ENCODE results near the gene GUCA1A. TPM values are rescaled to one million over a fixed set of nuclear protein-coding genes. Genes with fewer than 3 reads are reported as not detected.
"Not testable (repeated sequence)": the region's sequence is repeated elsewhere in the genome, so short reads cannot be mapped to it uniquely, and the experiment has no call there.

Gene GUCA1A
- polyA plus RNA-seq, 3 donors = 0.24 TPM; not detected in 2

- peak; percentile 57 for DNase-seq
Measured at GRCh38 chr6:42142118-42142835, 30.9 kb upstream of the GUCA1A start, which contains the start of gene C6orf132. Gene C6orf132 (minus strand): TSS chr6:42142620. CDS start chr6:42142444, 176 bp downstream.

- DNase-seq = no peak
Measured at GRCh38 chr6:42147138-42147562, 26.0 kb upstream of the GUCA1A start.

- no peak for DNase-seq
Measured at GRCh38 chr6:42148058-42148457, 25.1 kb upstream of the GUCA1A start.

- no peak for DNase-seq
Measured at GRCh38 chr6:42150254-42150653, 22.9 kb upstream of the GUCA1A start.

- DNase-seq = no peak
Measured at GRCh38 chr6:42152024-42152423, 21.1 kb upstream of the GUCA1A start.

- DNase-seq = not testable (repeated sequence)
Measured at GRCh38 chr6:42152528-42153213, 20.5 kb upstream of the GUCA1A start.

GRCh38 chr6:42153921-42154320 lies 19.2 kb upstream of the GUCA1A start:
- no peak for DNase-seq

- no peak for DNase-seq
Measured at GRCh38 chr6:42154461-42155209, 18.5 kb upstream of the GUCA1A start.

GRCh38 chr6:42155293-42155692 lies 17.9 kb upstream of the GUCA1A start:
- no peak for DNase-seq

GRCh38 chr6:42156638-42157037 lies 16.5 kb upstream of the GUCA1A start:
- no peak for DNase-seq

GRCh38 chr6:42158011-42158410 lies 15.2 kb upstream of the GUCA1A start:
- DNase-seq = no peak

GRCh38 chr6:42158631-42159030 lies 14.5 kb upstream of the GUCA1A start:
- no peak for DNase-seq

GRCh38 chr6:42159431-42160024 lies 13.6 kb upstream of the GUCA1A start:
- no peak for DNase-seq

GRCh38 chr6:42162384-42162783 lies 10.8 kb upstream of the GUCA1A start:
- DNase-seq = no peak

- no peak for DNase-seq
Measured at GRCh38 chr6:42162812-42163211, 10.4 kb upstream of the GUCA1A start.

- DNase-seq = peak; percentile 39
Measured at GRCh38 chr6:42163981-42164380, 9.2 kb upstream of the GUCA1A start.

GRCh38 chr6:42165016-42165415 lies 8.1 kb upstream of the GUCA1A start:
- DNase-seq = no peak

GRCh38 chr6:42166444-42167141 lies 6.6 kb upstream of the GUCA1A start:
- DNase-seq = peak; percentile 72

GRCh38 chr6:42168650-42169049 lies 4.5 kb upstream of the GUCA1A start:
- DNase-seq = no peak

- DNase-seq = not testable (repeated sequence)
Measured at GRCh38 chr6:42169780-42170179, 3.4 kb upstream of the GUCA1A start.

GRCh38 chr6:42171813-42172581 lies 1.2 kb upstream of the GUCA1A start:
- DNase-seq = no peak
